Dedifferentiated amniotic fluid mesenchymal stem cell (primary cell): ENCODE measurements around the gene COL15A1.

ENCODE experiments used
- DNase-seq: peaks from one replicate; pipeline ENCODE4 v3.0.0-alpha.2; 2016; ENCODE audit errors: extremely low spot score

Gene COL15A1

DNA sequence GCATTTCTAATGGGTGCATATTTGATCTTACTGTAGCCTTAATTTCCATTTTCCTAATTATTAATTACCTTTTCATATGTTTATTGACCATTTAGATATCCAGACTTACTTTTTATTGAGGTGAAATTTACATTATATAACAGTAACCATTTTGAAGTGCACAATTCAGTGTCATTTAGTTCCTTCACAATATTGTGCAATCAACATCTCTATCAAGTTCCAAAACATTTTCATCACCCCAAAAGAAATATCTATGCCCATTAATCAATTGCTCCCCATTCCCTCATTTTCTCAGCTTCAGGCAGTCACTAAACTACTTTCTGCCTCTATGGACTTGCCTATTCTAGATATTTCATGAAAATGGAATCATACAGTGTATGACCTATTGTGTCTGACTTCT, 5.9 kb downstream of the COL15A1 start:
- DNase-seq: no peak

- DNase-seq: no peak
Measured at GRCh38 chr9:98950262-98950661, 6.6 kb downstream of the COL15A1 start.

GRCh38 chr9:98951967-98952366, 8.3 kb downstream of the COL15A1 start:
- DNase-seq: no peak

DNA sequence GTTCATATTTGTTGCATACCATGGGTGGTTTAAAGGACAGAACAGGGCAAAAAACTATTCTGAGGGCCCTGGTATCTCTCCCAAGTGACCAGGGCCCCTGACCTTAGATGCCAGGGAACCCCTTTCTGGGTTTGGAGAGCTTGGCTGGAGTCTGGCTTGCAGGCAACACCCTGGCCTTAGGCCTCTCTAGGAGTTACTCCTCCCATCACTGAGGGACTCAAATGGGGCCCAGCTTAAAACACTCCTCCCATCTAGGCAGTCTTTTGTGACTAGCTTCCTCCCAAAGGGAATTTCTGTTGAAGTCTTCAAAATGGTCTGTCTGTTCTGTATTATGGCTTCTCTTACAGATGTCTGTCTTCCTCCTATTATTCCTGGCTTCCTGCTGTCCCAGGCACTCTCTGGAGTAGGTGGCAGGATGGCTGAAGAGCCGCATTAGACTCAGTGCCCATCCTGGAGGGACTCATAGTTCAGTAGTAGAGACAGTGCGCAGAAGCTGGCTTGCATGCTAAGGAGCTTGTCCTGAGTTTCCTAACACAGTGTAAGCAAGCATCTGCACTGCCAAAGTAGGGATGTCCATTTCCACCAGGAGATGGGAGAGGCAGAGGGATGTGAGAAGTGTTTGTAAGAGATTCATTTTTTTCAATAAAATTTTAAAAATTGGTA, 10.0 kb downstream of the COL15A1 start:
- DNase-seq: no peak

- no peak for DNase-seq
Measured at GRCh38 chr9:98954244-98954610, 10.5 kb downstream of the COL15A1 start.

- no peak for DNase-seq
Measured at GRCh38 chr9:98955259-98955658, 11.6 kb downstream of the COL15A1 start.

DNA sequence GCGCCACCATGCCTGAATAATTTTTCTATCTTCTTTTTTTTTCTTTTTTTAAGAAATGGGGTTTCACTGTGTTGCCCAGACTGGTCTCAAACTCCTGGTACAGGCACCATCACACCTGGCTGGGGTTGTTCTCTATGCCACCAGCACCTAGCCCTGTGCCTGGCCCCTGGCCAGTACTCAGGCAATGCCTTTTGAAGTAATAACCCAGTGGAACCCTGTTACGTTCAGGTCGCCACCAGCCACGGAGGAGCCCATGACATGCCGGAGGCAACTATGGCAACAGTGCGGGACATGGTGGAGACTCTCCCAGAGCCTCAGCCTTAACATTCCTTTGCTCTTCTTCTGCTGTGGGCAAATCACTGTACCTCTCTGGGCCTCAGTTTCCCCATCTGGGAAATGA, 14.1 kb downstream of the COL15A1 start:
- no peak for DNase-seq

DNA sequence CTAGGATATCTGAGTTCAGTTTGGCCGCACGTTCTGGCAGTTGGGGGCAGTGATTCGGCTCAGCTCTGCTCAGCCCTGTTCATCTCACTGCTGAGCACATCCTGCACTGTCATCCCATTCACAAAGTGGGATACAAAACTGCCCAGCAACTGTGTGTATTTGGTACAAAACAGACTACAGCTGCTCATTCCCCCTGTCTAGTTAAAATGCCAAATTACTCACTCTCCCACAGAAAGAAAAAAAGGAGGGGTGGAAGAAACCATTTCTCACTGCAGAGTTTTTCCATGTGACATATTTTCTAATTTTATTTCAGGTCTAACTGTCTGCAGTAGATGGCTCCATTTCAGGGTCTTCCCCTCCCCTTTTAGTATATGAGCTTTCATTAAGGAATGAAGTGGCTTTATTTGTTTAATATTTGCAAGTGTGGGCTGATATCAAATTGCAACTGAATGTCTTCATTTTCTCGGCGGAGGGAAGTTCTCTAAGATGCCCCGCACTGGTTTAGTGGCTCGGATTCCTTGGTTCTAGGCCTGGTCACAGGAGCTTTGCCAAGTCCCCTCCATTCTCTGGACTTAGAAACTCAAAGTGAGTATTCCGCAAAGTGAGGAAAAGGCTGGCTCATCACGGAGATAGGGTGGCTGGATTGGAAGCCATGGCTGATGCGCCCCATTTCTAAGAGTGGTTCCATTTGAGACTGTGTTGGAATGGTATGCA, 14.7 kb downstream of the COL15A1 start:
- DNase-seq: peak; percentile 81

- DNase-seq: no peak
Measured at GRCh38 chr9:98960409-98960808, 16.7 kb downstream of the COL15A1 start.

- no peak for DNase-seq
Measured at GRCh38 chr9:98961513-98962180, 17.9 kb downstream of the COL15A1 start.

DNA sequence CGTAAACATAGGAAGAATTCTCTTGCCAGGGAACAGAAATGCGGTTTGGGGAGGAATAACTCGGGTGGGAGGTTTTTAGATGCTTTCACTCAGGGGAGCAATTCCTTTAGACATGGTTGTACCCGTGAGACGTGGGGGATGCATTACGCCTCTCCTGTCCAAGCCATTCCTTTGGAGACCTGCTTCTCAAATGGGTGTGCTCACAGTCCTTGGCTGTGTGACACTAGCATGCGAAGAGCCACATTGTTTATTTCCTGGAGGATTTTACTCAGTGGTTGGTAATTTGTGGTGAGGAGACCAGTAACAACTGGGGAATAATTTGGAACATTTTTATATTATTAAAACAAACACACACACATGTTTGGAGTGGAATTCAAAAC, 18.5 kb downstream of the COL15A1 start:
- DNase-seq: peak; percentile 52

GRCh38 chr9:98962861-98963260, 19.2 kb downstream of the COL15A1 start:
- DNase-seq: no peak

GRCh38 chr9:98964201-98964600, 20.5 kb downstream of the COL15A1 start:
- no peak for DNase-seq

DNA sequence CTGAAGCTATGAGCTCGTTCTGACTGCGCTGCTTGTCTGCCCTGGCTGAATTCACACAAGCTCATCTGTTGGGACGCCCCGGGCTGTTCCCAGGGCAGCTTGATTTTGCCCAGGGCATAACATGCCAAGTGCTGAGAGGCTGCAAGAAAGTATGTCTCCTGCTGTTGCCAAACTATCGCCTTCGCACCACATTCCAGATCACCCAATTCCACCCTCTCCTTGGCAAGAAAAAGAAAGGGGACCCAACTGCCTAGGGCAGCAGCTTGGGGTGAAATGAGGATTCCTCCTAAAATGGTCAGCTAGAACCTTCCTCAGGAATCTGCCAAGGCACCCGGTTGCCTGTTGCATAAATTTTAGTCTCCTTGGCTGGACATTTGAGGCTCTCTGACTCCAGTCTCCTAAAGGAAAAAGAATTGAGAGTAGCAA, 21.2 kb downstream of the COL15A1 start:
- no peak for DNase-seq

DNA sequence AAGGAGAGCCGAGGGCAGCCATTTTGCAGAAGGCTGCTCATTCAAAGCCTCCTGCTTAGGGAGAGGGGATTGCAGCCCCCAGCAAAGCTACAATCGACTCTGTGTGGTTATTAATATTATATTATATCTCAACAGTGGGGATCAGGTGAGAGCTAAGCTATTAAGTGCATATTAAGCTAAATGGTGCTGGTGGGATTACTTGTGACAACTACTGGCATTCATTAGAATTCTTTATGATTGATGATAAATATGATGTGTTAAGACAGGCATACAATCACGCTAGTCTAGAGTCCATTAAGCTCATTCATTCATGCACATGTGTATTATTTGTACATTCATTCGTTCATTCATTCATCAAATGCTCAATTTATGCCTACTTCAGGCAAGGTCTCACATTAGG, 23.0 kb downstream of the COL15A1 start:
- no peak for DNase-seq

DNA sequence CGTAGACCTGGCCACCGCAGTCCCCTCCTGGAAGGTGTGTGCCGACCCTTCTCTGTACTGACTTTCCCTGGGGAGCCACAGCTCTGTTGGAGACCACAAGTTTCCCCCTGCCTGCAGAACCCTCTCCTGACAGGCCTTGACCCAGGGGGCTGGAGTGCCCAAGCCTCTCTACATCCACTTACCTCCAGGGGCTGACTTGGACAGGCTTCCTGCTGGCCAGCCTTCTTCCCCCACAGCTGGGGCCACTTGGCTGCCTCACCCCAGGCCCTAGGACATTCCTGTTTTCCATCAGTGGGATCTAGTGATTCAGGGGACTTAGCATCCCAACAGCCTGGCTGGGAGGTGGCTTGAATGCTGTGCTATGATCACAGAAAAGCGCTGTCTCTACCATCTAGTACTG, 23.6 kb downstream of the COL15A1 start:
- DNase-seq: no peak

GRCh38 chr9:98967680-98968079, 24.0 kb downstream of the COL15A1 start:
- DNase-seq: no peak

DNA sequence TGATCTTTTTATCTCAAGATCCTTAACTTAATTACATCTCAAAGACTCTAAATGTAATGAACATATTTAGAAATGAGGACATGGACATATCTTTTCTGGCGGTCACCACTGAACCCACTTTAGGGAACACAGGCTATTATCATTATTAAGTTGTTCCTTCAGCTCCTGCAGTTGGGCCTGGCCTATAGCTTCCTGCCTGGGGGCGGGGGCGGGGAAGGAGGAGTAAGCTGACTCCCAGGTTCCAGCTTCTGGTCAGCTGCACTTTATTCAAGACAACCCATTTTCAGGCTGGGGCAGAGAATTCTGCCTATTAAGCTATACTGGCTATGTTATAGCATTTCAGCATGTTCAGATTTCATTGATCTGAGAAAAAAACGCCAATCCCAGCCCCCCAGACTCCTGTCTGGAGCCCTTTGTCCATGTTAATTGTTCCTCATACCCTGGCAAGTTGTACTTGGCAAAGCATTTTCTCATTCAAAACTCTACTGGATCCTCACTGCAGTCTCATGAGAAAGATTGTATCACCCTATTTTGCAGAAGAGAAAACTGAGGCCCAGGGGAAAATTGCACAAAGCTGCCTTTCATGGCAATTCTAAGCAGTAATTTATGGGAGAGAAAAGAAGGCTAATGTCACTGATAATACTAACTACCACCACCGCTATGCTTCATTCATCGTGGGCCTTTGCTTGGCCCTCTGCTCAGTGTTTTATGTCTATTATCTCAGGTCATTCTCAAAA, 25.1 kb downstream of the COL15A1 start:
- DNase-seq: no peak

DNA sequence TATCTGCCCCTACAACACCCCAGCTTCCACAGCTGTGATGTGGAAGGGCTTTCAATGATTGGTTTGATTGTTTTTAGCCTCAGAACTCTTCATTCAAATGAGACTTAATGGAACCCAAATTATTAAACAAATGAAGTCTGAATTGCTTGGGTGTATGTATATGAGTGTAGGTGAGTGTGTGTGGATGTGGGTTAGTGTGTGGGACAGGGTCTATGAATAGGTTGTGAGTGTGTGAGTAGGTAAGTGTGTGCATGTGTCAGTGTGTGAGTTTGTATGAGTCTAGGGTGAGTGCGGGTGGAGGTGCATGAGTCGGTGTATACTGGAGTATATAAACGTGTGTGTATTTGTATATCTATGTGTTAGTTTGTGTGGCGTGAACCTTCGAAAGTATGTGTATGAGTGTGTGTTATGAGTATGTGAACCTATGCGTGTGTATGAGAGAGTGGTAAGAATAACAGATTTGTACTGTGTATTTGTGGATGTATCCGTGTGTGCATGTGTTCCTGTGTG, 26.9 kb downstream of the COL15A1 start:
- no peak for DNase-seq

- DNase-seq: peak; percentile 40
Measured at GRCh38 chr9:98971168-98971914, 27.6 kb downstream of the COL15A1 start.

DNA sequence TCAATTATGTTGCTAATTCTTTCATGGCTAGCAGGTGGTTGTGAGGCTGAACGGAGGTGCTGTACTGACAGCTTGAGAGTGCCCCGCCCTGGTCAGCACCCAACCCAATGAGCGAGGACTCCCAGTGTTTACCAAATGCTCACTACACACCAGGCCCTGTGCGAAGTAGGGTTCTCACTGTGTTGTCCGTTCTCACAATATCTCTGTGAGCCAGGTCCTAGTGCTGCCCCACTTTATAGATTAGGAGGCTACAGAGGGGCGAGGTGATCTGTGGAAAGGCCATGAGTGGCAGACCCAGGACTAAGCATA, 28.2 kb downstream of the COL15A1 start:
- no peak for DNase-seq

- DNase-seq: no peak
Measured at GRCh38 chr9:98972716-98973115, 29.0 kb downstream of the COL15A1 start.
